Esophagus squamous epithelium (tissue), 5 donors: ENCODE measurements around the gene NMT1. TPM values are rescaled to one million over a fixed set of nuclear protein-coding genes. Genes with fewer than 3 reads are reported as not detected.

Experiments used
- DNase-seq: peaks from one replicate; lab custom pipeline; 2025; lab: John Stamatoyannopoulos, UW
- H3K27ac ChIP-seq, 4 donors: fragments of 200-600 bp; sonication (generic); one replicate each; pipeline ENCODE4 v1.5.1; 2016 to 2019; ENCODE audit warnings: mild to moderate bottlenecking in 1 of 4
- H3K27me3 ChIP-seq, 4 donors: fragments of 200-600 bp; sonication (generic); 1 replicate in 3 of 4; 2 replicates in 1 of 4; pipeline versions ENCODE4 v1.5.1 to v1.6.0; 2017 to 2021; ENCODE audit warnings: antibody characterized with exemption in 1 of 4
- H3K36me3 ChIP-seq, 3 donors: fragments of 200-600 bp; sonication (generic); one replicate each; pipeline ENCODE4 v1.5.1; 2016 to 2019
- H3K4me1 ChIP-seq, 3 donors: fragments of 200-600 bp; sonication (generic); one replicate each; pipeline ENCODE4 v1.5.1; 2017 to 2019
- H3K4me3 ChIP-seq, 4 donors: fragments of 200-600 bp; sonication (generic); 1 replicate in 3 of 4; 2 replicates in 1 of 4; pipeline ENCODE4 v1.5.1; 2016 to 2019; ENCODE audit warnings: mild to moderate bottlenecking in 2 of 4, moderate library complexity in 1 of 4
- H3K9me3 ChIP-seq, 3 donors: fragments of 200-600 bp; sonication (generic); one replicate each; pipeline ENCODE4 v1.5.1; 2016 to 2019
- CTCF ChIP-seq, 6 experiments: fragments of 450-650 bp in 4 of 6; fragments of 200-600 bp in 2 of 6; sonication (generic) in 2 of 6; IDR thresholded peaks; one replicate each; pipeline ENCODE4 v1.5.1; 2016 to 2019; ENCODE audit warnings: antibody characterized with exemption in 6 of 6, mild to moderate bottlenecking in 4 of 6, moderate library complexity in 4 of 6
- POLR2A ChIP-seq, 4 donors: fragments of 450-650 bp; IDR thresholded peaks; one replicate each; pipeline ENCODE4 v1.6.1; 2017; ENCODE audit warnings: antibody characterized with exemption in 4 of 4, mild to moderate bottlenecking in 4 of 4, moderate library complexity in 3 of 4
- WGBS, 2 donors: methylation state at CpG; one replicate each; pipeline ENCODE4 v1.1.5; 2018; 5-methylcytosine and 5-hydroxymethylcytosine counted together
- intact Hi-C: fragments of 100-400 bp; cut with DNase I; formaldehyde crosslinking; loops from one replicate; pipeline ENCODE4 v1.15.0; 2022
- total RNA-seq, 4 donors: library from RNA; depleted of rRNA; stranded (reverse); fragments of >200 nt; gene quantifications; one replicate each; pipeline ENCODE4 v1.1.0, GENCODE V29; 2016
- donor health status: DM: yes; HTN: yes; CAD: no.

Gene NMT1
- total RNA-seq, 4 donors from 2014 or later = 54.6 to 66.2 (median 57.8) TPM

DNA sequence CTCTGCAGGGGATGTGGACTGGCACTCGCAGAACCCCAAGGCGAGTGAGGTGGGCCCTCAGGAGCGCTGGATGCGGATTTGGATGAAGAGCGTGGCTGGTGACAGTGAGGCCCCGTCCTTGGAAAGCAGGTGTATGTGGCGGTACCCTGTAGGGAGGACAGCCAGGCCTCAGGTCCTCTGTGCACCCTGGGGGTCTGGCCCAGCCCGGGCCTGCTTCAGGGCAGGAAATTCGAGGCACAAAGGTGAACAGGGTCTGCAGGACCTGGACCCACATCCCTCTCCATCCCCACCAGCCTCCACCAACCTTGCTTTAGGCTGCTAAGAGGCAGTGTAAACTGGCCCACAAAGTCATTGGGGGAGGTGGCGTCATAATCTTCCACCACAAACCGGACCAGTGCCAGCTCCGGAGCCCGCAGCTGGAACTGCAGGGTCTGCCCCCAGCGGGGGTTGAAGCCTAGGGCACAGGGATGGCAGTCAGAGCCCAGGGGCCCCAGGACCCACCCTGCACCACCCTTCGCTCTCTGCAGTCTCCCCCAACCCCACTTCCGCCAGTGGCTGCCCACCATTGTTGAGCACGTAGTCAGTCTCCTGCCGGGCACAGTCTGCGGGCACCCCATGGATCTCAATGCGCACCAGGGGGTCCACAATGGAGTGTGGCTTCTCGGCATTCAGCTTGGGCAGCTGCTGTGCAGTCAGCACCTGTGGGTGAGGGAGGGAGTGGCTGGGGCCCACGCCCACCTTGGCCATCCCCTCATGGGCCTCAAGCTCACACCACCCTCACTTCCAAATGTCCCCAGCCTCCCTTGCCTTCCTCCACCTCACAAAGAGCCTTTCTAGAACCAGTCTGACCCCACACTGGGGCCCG is 51.7 kb downstream of the NMT1 start:
- Histone ChIP-seq H3K9me3 (no peaks in the 10 kb centered on the region), H3K27me3 (no peaks in the 10 kb centered on the region), H3K4me3 (no peak overlapping the region), H3K36me3 (peaks cover 3 to 58% (median 11%) of the 10 kb centered on the region in 3 donors), H3K27ac (peak overlapping the region in 3 of 4 donors; percentile 61 to 80 (median 62)), H3K4me1 (peaks cover 0 to 45% (median 8%) of the 10 kb centered on the region in 3 donors)
- TF ChIP-seq CTCF (IDR thresholded peaks at IDR 0.05) (no peak), POLR2A (IDR thresholded peaks at IDR 0.05) (no peak)
- no peak for DNase-seq
- 84 to 97% methylated on average over 12 to 15 of the region's 23 CpGs for WGBS, 2 donors
- intact Hi-C loops = no loop called here

GRCh38 chr17:45113424-45113754 is 52.3 kb downstream of the NMT1 start:
- intact Hi-C loops = no loop called here
- H3K4me1 ChIP-seq = peaks cover 0 to 39% (median 8%) of the 10 kb centered on the region in 3 donors
- H3K27ac ChIP-seq = no peak overlapping the region
- no peak overlapping the region for H3K4me3 ChIP-seq
- no peak for DNase-seq
- no peak for TF ChIP-seq POLR2A (IDR thresholded peaks at IDR 0.05)
- no peak for TF ChIP-seq CTCF (IDR thresholded peaks at IDR 0.05)
- 75 to 92% methylated on average over 1 to 5 of the region's 9 CpGs for WGBS, 2 donors
- peaks cover 5 to 58% (median 6%) of the 10 kb centered on the region in 3 donors for H3K36me3 ChIP-seq
- H3K27me3 ChIP-seq = no peaks in the 10 kb centered on the region
- H3K9me3 ChIP-seq = no peaks in the 10 kb centered on the region

GRCh38 chr17:45114117-45114932 is 53.2 kb downstream of the NMT1 start:
- intact Hi-C loops = no loop called here
- TF ChIP-seq CTCF (IDR thresholded peaks at IDR 0.05) (no peak), POLR2A (IDR thresholded peaks at IDR 0.05) (no peak)
- WGBS, 2 donors = 73 to 79% methylated on average over 15 to 16 of the region's 19 CpGs

GRCh38 chr17:45115015-45115625 is 54.0 kb downstream of the NMT1 start:
- Histone ChIP-seq H3K36me3 (peaks cover 3 to 63% (median 6%) of the 10 kb centered on the region in 3 donors), H3K27me3 (no peaks in the 10 kb centered on the region), H3K4me3 (no peak overlapping the region), H3K27ac (no peak overlapping the region), H3K9me3 (no peaks in the 10 kb centered on the region), H3K4me1 (peaks cover 0 to 26% (median 8%) of the 10 kb centered on the region in 3 donors)
- intact Hi-C loops = no loop called here
- WGBS, 2 donors = no CpG with 5 or more reads among the region's 26 CpGs
- TF ChIP-seq CTCF (IDR thresholded peaks at IDR 0.05) = no peak
- TF ChIP-seq POLR2A (IDR thresholded peaks at IDR 0.05) = no peak
- no peak for DNase-seq

More at GRCh38 chr17:45114117-45114932, 53.2 kb downstream of the NMT1 start:
- no peaks in the 10 kb centered on the region for H3K27me3 ChIP-seq
- H3K36me3 ChIP-seq = peaks cover 3 to 58% (median 6%) of the 10 kb centered on the region in 3 donors
- no peak overlapping the region for H3K4me3 ChIP-seq
- no peaks in the 10 kb centered on the region for H3K9me3 ChIP-seq
- H3K4me1 ChIP-seq = peaks cover 0 to 30% (median 8%) of the 10 kb centered on the region in 3 donors
- H3K27ac ChIP-seq = no peak overlapping the region
- DNase-seq = no peak
